Fibroblast of lung (primary cell): ENCODE measurements around the gene PIGM.

ENCODE experiments used
- EZH2 ChIP-seq: IDR thresholded peaks from 2 replicates; pipeline ENCODE4 v1.5.1; 2012; ENCODE audit warnings: low read length, control low read depth, mild to moderate bottlenecking; ENCODE audit errors: missing control alignments
- TF ChIP-seq, protein P1 (sequence below), 2 donors: IDR thresholded peaks in 1 of 2; conservative IDR thresholded peaks in 1 of 2; 1 replicate in 1 of 2; 2 replicates in 1 of 2; pipeline ENCODE4 v1.5.1; 2011 to 2012; ENCODE audit warnings: low read length in 2 of 2, control low read depth in 1 of 2, inconsistent platforms in 1 of 2, low read depth in 1 of 2, mild to moderate bottlenecking in 1 of 2

DNA sequence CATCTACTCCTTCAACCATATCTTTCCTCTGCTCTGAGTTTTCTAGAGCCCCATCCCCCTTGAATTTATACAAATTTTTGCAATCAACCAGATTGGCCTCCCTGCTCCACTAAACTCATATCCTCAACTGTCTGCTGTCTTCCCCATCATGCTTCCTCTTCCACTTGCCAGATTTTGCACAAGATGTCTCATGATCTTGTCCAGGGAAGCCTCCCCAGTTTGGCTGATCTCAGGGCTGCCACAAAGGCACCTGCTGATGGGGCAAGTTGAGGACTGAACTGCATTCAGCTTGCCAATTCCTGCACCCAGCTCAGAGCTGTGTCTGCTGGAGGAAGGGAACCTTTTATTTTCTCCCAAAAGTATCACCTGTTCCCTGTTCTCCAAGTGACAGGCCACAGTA lies 45.7 kb upstream of the PIGM start:
- TF ChIP-seq, protein P1, sequence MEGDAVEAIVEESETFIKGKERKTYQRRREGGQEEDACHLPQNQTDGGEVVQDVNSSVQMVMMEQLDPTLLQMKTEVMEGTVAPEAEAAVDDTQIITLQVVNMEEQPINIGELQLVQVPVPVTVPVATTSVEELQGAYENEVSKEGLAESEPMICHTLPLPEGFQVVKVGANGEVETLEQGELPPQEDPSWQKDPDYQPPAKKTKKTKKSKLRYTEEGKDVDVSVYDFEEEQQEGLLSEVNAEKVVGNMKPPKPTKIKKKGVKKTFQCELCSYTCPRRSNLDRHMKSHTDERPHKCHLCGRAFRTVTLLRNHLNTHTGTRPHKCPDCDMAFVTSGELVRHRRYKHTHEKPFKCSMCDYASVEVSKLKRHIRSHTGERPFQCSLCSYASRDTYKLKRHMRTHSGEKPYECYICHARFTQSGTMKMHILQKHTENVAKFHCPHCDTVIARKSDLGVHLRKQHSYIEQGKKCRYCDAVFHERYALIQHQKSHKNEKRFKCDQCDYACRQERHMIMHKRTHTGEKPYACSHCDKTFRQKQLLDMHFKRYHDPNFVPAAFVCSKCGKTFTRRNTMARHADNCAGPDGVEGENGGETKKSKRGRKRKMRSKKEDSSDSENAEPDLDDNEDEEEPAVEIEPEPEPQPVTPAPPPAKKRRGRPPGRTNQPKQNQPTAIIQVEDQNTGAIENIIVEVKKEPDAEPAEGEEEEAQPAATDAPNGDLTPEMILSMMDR (conservative IDR thresholded peaks at IDR 0.05 in 1 of 2, IDR thresholded peaks at IDR 0.05 in 1 of 2; ENCODE audit: low read depth in 1 of 2, low read length in 2 of 2) = no peak
- no peak for TF ChIP-seq EZH2
